HG03378 (cell line): ENCODE measurements around the gene RBCK1.
"Not testable (repeated sequence)": the region's sequence is repeated elsewhere in the genome, so short reads cannot be mapped to it uniquely, and the experiment has no call there.

Experiments used
- ATAC-seq: cut with Tn5 transposase; IDR thresholded peaks from one replicate; pipeline ENCODE4 v1.9.1; 2021; ENCODE audit warnings: mild to moderate bottlenecking, moderate library complexity; ENCODE audit not compliant: unreplicated experiment

The RBCK1 gene

GRCh38 chr20:467755-468154 is 59.7 kb downstream of the RBCK1 start:
- ATAC-seq, result no peak

- ATAC-seq, result no peak
Measured at GRCh38 chr20:469746-470490, 61.8 kb downstream of the RBCK1 start.

- ATAC-seq, result no peak
Measured at GRCh38 chr20:472137-472846, 64.2 kb downstream of the RBCK1 start.

- ATAC-seq, result no peak
Measured at GRCh38 chr20:472889-473292, 64.8 kb downstream of the RBCK1 start.

- no peak for ATAC-seq
Measured at GRCh38 chr20:474581-474980, 66.5 kb downstream of the RBCK1 start.

- no peak for ATAC-seq
Measured at GRCh38 chr20:475463-476357, 67.6 kb downstream of the RBCK1 start.

- ATAC-seq, result not testable (repeated sequence)
Measured at GRCh38 chr20:476561-477249, 68.6 kb downstream of the RBCK1 start.

GRCh38 chr20:478010-478948 is 70.2 kb downstream of the RBCK1 start:
- ATAC-seq, result no peak

GRCh38 chr20:478949-479429 is 70.9 kb downstream of the RBCK1 start:
- no peak for ATAC-seq

- no peak for ATAC-seq
Measured at GRCh38 chr20:479487-479886, 71.4 kb downstream of the RBCK1 start.

- no peak for ATAC-seq
Measured at GRCh38 chr20:480044-480443, 71.9 kb downstream of the RBCK1 start.

GRCh38 chr20:481167-481566 is 73.1 kb downstream of the RBCK1 start:
- ATAC-seq, result no peak
